Adipocyte (in vitro differentiated cells): ENCODE measurements around the gene SLC6A15.

Experiments used
- DNase-seq: peaks from one replicate; pipeline ENCODE4 v3.0.0-alpha.2; 2015; ENCODE audit warnings: low read depth
- H3K27me3 ChIP-seq: replicated peaks from 2 replicates; pipeline ENCODE4 v1.7.0; 2013; ENCODE audit warnings: mild to moderate bottlenecking, low read length, moderate library complexity; ENCODE audit not compliant: control insufficient read depth, insufficient read depth
- H3K36me3 ChIP-seq: 2 replicates; pipeline ENCODE4 v1.7.0; 2013; ENCODE audit warnings: low read length, mild to moderate bottlenecking, moderate library complexity; ENCODE audit not compliant: control insufficient read depth, insufficient read depth, severe bottlenecking
- H3K4me1 ChIP-seq: 2 replicates; pipeline ENCODE4 v1.7.0; 2013; ENCODE audit warnings: mild to moderate bottlenecking, low read length, moderate library complexity; ENCODE audit not compliant: control insufficient read depth, insufficient read depth
- H3K4me3 ChIP-seq: 2 replicates; pipeline ENCODE4 v1.7.0; 2013; ENCODE audit warnings: mild to moderate bottlenecking, low read length, moderate library complexity
- H3K9ac ChIP-seq: 2 replicates; pipeline ENCODE4 v1.7.0; 2013; ENCODE audit warnings: mild to moderate bottlenecking, low read length, moderate library complexity
- H3K9me3 ChIP-seq: 2 replicates; pipeline ENCODE4 v1.7.0; 2013; ENCODE audit warnings: mild to moderate bottlenecking, low read length, moderate library complexity; ENCODE audit not compliant: control insufficient read depth

SLC6A15 gene

DNA sequence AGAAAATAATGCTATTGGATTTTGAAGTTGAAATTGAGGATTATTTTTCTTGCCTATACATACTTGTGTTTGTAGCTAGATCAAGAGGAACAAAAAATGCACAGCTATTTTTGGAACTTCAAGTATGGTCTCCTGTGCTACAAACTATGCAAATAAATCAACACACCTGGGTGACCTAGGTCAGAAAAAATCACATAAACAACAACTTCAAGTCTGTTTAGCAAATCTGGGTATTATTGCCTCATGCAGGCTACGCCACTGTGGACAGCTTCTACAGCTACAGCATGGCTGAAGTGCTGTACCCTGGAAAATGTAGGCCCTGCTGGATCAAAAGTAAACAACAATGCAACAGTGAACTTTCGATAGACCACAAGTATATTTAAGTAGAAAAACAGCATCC is 87.5 kb downstream of the SLC6A15 start:
- H3K4me1 ChIP-seq, result no peaks in the 10 kb centered on the region
- H3K4me3 ChIP-seq, result no peak overlapping the region
- no peaks in the 10 kb centered on the region for H3K36me3 ChIP-seq
- no peak overlapping the region for H3K9ac ChIP-seq
- no peak for DNase-seq
- H3K9me3 ChIP-seq, result no peaks in the 10 kb centered on the region
- no peaks in the 10 kb centered on the region for H3K27me3 ChIP-seq

- H3K9me3 ChIP-seq, result no peaks in the 10 kb centered on the region
- H3K36me3 ChIP-seq, result no peaks in the 10 kb centered on the region
- H3K9ac ChIP-seq, result no peak overlapping the region
- DNase-seq, result peak; percentile 66
- H3K27me3 ChIP-seq, result no peaks in the 10 kb centered on the region
- no peak overlapping the region for H3K4me3 ChIP-seq
- peaks cover 6% of the 10 kb centered on the region for H3K4me1 ChIP-seq
Observed at GRCh38 chr12:84822525-84822924, 90.1 kb downstream of the SLC6A15 start.

DNA sequence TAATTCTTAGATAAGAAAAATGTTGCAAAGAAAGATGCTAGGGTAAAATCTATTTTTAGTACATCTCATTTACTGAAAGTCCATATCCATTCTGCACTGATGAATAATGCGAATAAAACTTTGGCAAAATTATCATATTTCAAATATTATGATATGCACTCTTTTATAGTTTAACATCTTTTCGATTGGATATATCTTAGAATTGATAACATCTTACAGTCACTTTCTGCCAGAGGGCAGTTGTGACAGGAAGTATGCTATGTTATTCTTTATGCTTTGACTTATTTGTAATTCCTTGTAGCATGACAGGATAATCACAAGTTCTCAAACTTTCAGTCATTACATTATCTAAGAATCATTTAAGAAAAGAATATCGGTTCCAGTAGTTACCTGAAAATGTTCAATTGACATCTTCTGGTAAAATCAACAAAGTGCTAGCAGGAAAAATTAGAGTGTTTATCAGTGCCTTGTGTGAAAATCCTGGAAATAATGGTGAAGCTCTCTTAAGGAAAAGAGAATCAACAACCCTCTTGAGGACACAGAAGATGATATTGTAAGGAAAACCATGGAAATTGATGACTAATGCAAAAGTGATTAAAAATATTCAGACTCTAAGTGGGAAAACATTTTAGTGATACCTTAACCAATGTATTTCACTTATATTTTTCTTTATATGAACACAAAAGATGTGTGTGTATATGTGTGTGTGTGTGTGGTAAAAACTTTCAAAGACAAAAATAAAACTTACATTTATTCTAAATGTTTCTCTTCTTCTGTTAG is 95.5 kb downstream of the SLC6A15 start:
- Histone ChIP-seq H3K9ac (no peak overlapping the region), H3K9me3 (no peaks in the 10 kb centered on the region), H3K27me3 (no peaks in the 10 kb centered on the region), H3K4me3 (no peak overlapping the region), H3K36me3 (no peaks in the 10 kb centered on the region), H3K4me1 (peaks cover 9% of the 10 kb centered on the region)
- DNase-seq, result peak; percentile 13

- no peak overlapping the region for H3K4me3 ChIP-seq
Observed at GRCh38 chr12:84814664-84815245, 97.8 kb downstream of the SLC6A15 start.

GRCh38 chr12:84813780-84814663 is 98.6 kb downstream of the SLC6A15 start:
- no peak for DNase-seq
- no peaks in the 10 kb centered on the region for H3K9me3 ChIP-seq
- H3K4me1 ChIP-seq, result peaks cover 7% of the 10 kb centered on the region
- H3K4me3 ChIP-seq, result no peak overlapping the region
- H3K27me3 ChIP-seq, result no peaks in the 10 kb centered on the region
- H3K36me3 ChIP-seq, result no peaks in the 10 kb centered on the region
- H3K9ac ChIP-seq, result no peak overlapping the region

More at GRCh38 chr12:84814664-84815245, 97.8 kb downstream of the SLC6A15 start:
- Histone ChIP-seq H3K9ac (no peak overlapping the region), H3K27me3 (no peaks in the 10 kb centered on the region), H3K4me1 (peaks cover 9% of the 10 kb centered on the region), H3K36me3 (no peaks in the 10 kb centered on the region), H3K9me3 (no peaks in the 10 kb centered on the region)
- peak; percentile 17 for DNase-seq

DNA sequence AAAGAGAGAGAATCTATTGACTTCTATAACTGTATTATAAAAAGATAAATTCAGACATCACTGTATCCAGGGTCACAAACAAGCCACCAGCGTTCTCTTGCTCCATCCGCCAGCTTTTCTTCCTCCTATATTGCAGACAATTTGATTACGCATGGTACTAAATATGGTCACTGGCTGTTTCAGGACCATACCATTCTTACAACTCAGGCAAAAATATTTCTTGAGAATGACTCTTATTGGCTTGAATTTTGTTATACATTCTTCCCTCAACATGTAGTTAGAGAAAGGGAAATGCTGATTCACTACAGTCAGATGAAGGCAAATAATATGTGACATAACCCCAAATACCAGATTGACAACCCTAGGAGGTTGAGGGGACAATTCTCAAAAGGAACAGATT is 101.3 kb downstream of the SLC6A15 start:
- Histone ChIP-seq H3K4me1 (peaks cover 8% of the 10 kb centered on the region), H3K4me3 (no peak overlapping the region), H3K9ac (no peak overlapping the region), H3K27me3 (no peaks in the 10 kb centered on the region), H3K9me3 (no peaks in the 10 kb centered on the region), H3K36me3 (no peaks in the 10 kb centered on the region)
- peak; percentile 14 for DNase-seq

DNA sequence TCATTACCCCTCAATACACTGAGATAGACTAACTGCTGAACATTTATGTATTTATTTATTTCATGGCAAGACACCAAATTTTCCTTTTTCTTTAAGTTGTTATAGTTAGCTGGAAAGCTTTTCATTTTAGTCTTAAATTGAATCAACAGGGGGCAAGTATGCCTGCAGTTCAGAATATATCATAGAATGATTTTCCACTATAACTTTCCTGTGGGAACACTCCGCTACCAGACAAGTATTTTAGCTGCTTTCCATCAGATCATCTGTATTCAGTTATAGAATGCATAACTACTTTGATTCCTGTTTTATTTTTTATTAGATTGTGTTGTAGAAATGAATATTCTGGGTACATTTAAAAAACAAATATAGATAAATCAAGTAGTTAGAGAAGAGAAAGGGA is 102.0 kb downstream of the SLC6A15 start:
- H3K4me1 ChIP-seq, result peaks cover 8% of the 10 kb centered on the region
- no peak overlapping the region for H3K9ac ChIP-seq
- H3K27me3 ChIP-seq, result no peaks in the 10 kb centered on the region
- no peaks in the 10 kb centered on the region for H3K9me3 ChIP-seq
- H3K4me3 ChIP-seq, result no peak overlapping the region
- no peaks in the 10 kb centered on the region for H3K36me3 ChIP-seq
- no peak for DNase-seq
